GM18909 (cell line): ENCODE measurements around the gene KRT6C.
"Not testable (repeated sequence)": the region's sequence is repeated elsewhere in the genome, so short reads cannot be mapped to it uniquely, and the experiment has no call there.

Source experiments
- ATAC-seq: cut with Tn5 transposase; IDR thresholded peaks from one replicate; pipeline ENCODE4 v1.9.1; 2021; ENCODE audit warnings: mild to moderate bottlenecking; ENCODE audit not compliant: unreplicated experiment, poor library complexity

KRT6C gene

GRCh38 chr12:52500574-52500973, 27.0 kb upstream of the KRT6C start:
- not testable (repeated sequence) for ATAC-seq

GRCh38 chr12:52499806-52500560, 26.4 kb upstream of the KRT6C start:
- no peak for ATAC-seq

- ATAC-seq: no peak
Observed at GRCh38 chr12:52498946-52499345, 25.3 kb upstream of the KRT6C start.

GRCh38 chr12:52497975-52498374, 24.4 kb upstream of the KRT6C start:
- no peak for ATAC-seq

- no peak for ATAC-seq
Observed at GRCh38 chr12:52496590-52497071, 23.0 kb upstream of the KRT6C start.

GRCh38 chr12:52496054-52496453, 22.4 kb upstream of the KRT6C start:
- no peak for ATAC-seq

- ATAC-seq: no peak
Observed at GRCh38 chr12:52495389-52495788, 21.8 kb upstream of the KRT6C start.

- ATAC-seq: no peak
Observed at GRCh38 chr12:52494518-52494917, 20.9 kb upstream of the KRT6C start.

- no peak for ATAC-seq
Observed at GRCh38 chr12:52494100-52494499, 20.5 kb upstream of the KRT6C start.

GRCh38 chr12:52493172-52493571, 19.6 kb upstream of the KRT6C start, which contains the start of gene KRT6A:
Gene KRT6A (minus strand): TSS chr12:52493257. CDS start chr12:52493188, 69 bp downstream.
- ATAC-seq: no peak

- not testable (repeated sequence) for ATAC-seq
Observed at GRCh38 chr12:52492405-52492804, 18.8 kb upstream of the KRT6C start.

GRCh38 chr12:52491495-52491894, 17.9 kb upstream of the KRT6C start:
- not testable (repeated sequence) for ATAC-seq

- no peak for ATAC-seq
Observed at GRCh38 chr12:52488736-52489135, 15.1 kb upstream of the KRT6C start.

GRCh38 chr12:52487744-52488443, 14.3 kb upstream of the KRT6C start:
- not testable (repeated sequence) for ATAC-seq

GRCh38 chr12:52487211-52487610, 13.6 kb upstream of the KRT6C start:
- no peak for ATAC-seq

- ATAC-seq: no peak
Observed at GRCh38 chr12:52486166-52487105, 12.8 kb upstream of the KRT6C start.

GRCh38 chr12:52480073-52480472, 6.5 kb upstream of the KRT6C start:
- ATAC-seq: no peak

- no peak for ATAC-seq
Observed at GRCh38 chr12:52477651-52478050, 4.0 kb upstream of the KRT6C start.

- no peak for ATAC-seq
Observed at GRCh38 chr12:52474212-52474611, 607 bp upstream of the KRT6C start.

GRCh38 chr12:52469853-52470252, 3.8 kb downstream of the KRT6C start:
- no peak for ATAC-seq
